ENCODE data around the gene ZSWIM6.

The ZSWIM6 gene

GRCh38 chr5:61516946-61517345 lies 184.9 kb downstream of the ZSWIM6 start:
- DNase-seq (ENCODE audit: extremely low spot score, insufficient read length, low read depth) (no peak), FAIRE-seq (no peak)

- DNase-seq (ENCODE audit: extremely low spot score, insufficient read length, low read depth) = no peak
These were observed 187.7 kb downstream of the ZSWIM6 start for GRCh38 chr5:61519728-61520277.

GRCh38 chr5:61523073-61523472 lies 191.0 kb downstream of the ZSWIM6 start:
- no peak for DNase-seq (ENCODE audit: extremely low spot score, insufficient read length, low read depth)
- no peak for FAIRE-seq

More at GRCh38 chr5:61519728-61520277, 187.7 kb downstream of the ZSWIM6 start:
- no peak for FAIRE-seq

- no peak for FAIRE-seq
- DNase-seq (ENCODE audit: extremely low spot score, insufficient read length, low read depth) = no peak
These were observed 191.9 kb downstream of the ZSWIM6 start for GRCh38 chr5:61523997-61524396.

- no peak for DNase-seq (ENCODE audit: extremely low spot score, insufficient read length, low read depth)
- FAIRE-seq = no peak
These were observed 193.6 kb downstream of the ZSWIM6 start for GRCh38 chr5:61525512-61526206.

- no peak for DNase-seq (ENCODE audit: extremely low spot score, insufficient read length, low read depth)
- FAIRE-seq = no peak
These were observed 194.1 kb downstream of the ZSWIM6 start for GRCh38 chr5:61526207-61526519.

- DNase-seq (ENCODE audit: extremely low spot score, insufficient read length, low read depth) (no peak), FAIRE-seq (peak; percentile 26)
These were observed 200.9 kb downstream of the ZSWIM6 start for GRCh38 chr5:61532983-61533382.

GRCh38 chr5:61534481-61535267 lies 202.6 kb downstream of the ZSWIM6 start:
- FAIRE-seq = peak; percentile 83
- DNase-seq (ENCODE audit: extremely low spot score, insufficient read length, low read depth) = peak; percentile 11

- FAIRE-seq = no peak
These were observed 203.8 kb downstream of the ZSWIM6 start for GRCh38 chr5:61535828-61536227.

GRCh38 chr5:61536922-61537321 lies 204.9 kb downstream of the ZSWIM6 start:
- DNase-seq (ENCODE audit: extremely low spot score, insufficient read length, low read depth) (no peak), FAIRE-seq (no peak)

More at GRCh38 chr5:61535828-61536227, 203.8 kb downstream of the ZSWIM6 start:
- no peak for DNase-seq (ENCODE audit: extremely low spot score, insufficient read length, low read depth)

GRCh38 chr5:61538722-61539501 lies 206.9 kb downstream of the ZSWIM6 start:
- FAIRE-seq = no peak
- DNase-seq (ENCODE audit: extremely low spot score, insufficient read length, low read depth) = no peak

- FAIRE-seq = no peak
- no peak for DNase-seq (ENCODE audit: extremely low spot score, insufficient read length, low read depth)
These were observed 217.5 kb downstream of the ZSWIM6 start for GRCh38 chr5:61549530-61549929.

- FAIRE-seq (no peak), DNase-seq (ENCODE audit: extremely low spot score, insufficient read length, low read depth) (no peak)
These were observed 219.7 kb downstream of the ZSWIM6 start for GRCh38 chr5:61551637-61552313.

- FAIRE-seq = no peak
- DNase-seq (ENCODE audit: extremely low spot score, insufficient read length, low read depth) = no peak
These were observed 227.1 kb downstream of the ZSWIM6 start for GRCh38 chr5:61559146-61559545.

- FAIRE-seq = no peak
- no peak for DNase-seq (ENCODE audit: extremely low spot score, insufficient read length, low read depth)
These were observed 227.7 kb downstream of the ZSWIM6 start for GRCh38 chr5:61559722-61560121.

- DNase-seq (ENCODE audit: extremely low spot score, insufficient read length, low read depth) = no peak
- no peak for FAIRE-seq
These were observed 231.3 kb downstream of the ZSWIM6 start for GRCh38 chr5:61563401-61563800.

- DNase-seq (ENCODE audit: extremely low spot score, insufficient read length, low read depth) (no peak), FAIRE-seq (no peak)
These were observed 235.3 kb downstream of the ZSWIM6 start for GRCh38 chr5:61567337-61567736.

- DNase-seq (ENCODE audit: extremely low spot score, insufficient read length, low read depth) = no peak
- no peak for FAIRE-seq
These were observed 237.3 kb downstream of the ZSWIM6 start for GRCh38 chr5:61569353-61569752.

GRCh38 chr5:61570767-61571166 lies 238.7 kb downstream of the ZSWIM6 start:
- DNase-seq (ENCODE audit: extremely low spot score, insufficient read length, low read depth) (no peak), FAIRE-seq (no peak)

GRCh38 chr5:61572959-61573358 lies 240.9 kb downstream of the ZSWIM6 start:
- FAIRE-seq = no peak
- DNase-seq (ENCODE audit: extremely low spot score, insufficient read length, low read depth) = no peak
